Dedifferentiated amniotic fluid mesenchymal stem cell (primary cell): ENCODE measurements around the gene KLHL22.
A peak's percentile ranks its signal among the peaks of the same experiment; 100 is the strongest.
"Not testable (repeated sequence)": the region's sequence is repeated elsewhere in the genome, so short reads cannot be mapped to it uniquely, and the experiment has no call there.

Experiments
- DNase-seq: peaks from one replicate; pipeline ENCODE4 v3.0.0-alpha.2; 2016; ENCODE audit errors: extremely low spot score

The KLHL22 gene

GRCh38 chr22:20420157-20420842, 75.3 kb downstream of the KLHL22 start:
- no peak for DNase-seq

DNA sequence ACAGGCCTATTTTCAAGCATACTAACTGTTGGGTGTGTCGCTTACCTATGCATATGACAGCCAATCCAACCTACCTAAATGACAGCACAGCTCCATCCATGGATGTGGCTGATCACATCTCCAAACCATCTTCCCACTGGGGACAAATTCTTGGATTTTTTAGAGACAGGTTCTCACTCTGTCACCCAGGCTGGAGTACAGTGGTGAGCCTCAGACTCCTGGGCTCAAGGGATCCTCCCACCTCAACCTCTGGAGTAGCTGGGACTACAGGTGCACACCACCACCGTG, 76.0 kb downstream of the KLHL22 start:
- DNase-seq: no peak

DNA sequence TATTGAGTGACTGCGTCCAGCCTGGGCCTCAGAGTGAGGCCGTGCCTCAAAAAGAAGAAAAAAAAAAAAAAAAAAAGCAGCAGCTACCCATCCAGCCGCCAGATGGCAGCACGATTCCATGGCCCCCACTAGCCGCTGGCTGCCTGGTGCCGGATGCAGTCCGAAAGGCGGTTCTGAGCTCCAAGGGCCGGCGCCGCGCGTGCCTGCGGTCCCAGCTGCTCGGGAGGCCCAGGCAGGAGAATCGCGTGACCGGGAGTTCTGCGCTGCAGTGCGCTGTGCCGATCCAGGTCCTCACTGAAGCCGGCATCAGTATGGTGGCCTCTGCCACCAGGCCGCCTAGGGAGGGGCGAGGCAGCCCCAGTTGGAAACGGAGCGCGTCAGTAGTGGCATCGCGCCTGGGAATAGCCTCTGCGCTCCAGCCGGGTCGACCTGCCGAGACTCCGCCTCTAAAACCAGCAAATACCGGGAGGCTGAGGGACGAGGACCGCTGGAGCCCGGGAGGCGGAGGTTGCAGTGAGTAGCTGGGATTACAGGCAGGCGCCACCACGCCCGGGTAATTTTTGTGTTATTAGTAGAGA, 77.3 kb downstream of the KLHL22 start:
- peak; percentile 87 for DNase-seq

DNA sequence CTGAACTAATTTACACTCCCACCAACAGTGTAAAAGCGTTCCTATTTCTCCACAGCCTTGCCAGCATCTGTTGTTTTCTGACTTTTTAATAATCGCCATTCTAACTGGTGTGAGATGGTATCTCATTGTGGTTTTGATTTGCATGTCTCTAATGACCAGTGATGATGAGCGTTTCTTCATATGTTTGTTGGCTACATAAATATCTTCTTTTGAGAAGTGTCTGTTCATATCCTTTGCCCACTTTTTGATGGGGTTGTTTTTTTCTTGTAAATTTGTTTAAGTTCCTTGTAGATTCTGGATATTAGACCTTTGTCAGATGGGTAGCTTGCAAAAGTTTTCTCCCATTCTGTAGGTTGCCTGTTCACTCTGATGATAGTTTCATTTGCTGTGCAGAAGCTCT, 79.9 kb downstream of the KLHL22 start:
- not testable (repeated sequence) for DNase-seq

DNA sequence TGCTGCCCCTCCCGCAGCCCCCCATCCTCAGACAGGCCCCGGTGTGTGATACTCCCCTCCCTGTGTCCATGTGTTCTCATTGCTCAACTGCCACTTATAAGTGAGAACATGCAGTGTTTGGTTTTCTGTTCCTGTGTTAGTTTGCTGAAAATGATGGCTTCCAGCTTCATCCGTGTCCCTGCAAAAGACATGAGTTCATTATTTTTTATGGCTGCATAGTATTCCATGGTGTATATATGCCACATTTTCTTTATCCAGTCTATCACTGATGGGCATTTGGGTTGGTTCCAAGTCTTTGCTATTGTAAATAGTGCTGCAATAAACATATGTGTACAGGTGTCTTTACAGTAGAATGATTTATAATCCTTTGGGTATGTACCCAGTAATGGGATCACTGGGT, 80.4 kb downstream of the KLHL22 start:
- DNase-seq: not testable (repeated sequence)

DNA sequence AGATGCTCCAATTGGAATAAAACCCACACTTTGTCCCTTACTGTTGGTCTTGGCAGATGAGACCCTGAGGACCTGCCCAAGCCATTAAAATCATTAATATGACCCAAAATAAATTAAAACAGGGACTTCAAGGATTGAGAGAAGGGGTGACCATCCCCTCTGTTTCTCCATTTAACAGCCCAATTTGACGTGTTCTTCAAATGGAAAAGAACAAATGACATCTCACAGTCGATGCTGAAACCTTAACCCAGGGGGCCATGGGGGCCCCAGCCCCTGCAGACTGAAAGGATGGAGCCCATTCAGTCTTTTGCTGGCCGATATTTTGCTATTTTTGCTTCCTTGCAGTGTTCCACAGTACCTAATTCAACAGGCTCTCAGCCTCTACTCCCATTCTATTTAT, 81.1 kb downstream of the KLHL22 start:
- DNase-seq: no peak

DNA sequence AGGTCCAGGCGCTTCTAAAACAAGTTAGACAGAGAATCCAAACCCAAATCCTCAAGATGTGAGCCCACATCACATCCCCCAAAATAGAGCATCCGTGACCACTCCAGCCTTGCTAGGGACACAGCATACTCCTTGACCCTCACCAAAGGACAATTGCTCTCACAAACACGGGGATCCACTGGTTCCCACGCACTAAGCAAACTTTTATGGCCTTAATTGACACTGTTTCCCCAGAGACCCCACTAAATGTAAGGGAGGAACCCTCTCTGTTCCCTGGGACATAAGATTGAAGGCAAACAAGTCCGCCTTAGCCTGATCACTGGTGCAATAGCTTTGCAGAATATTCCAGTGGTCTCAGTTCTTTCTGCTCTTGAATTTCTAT, 81.5 kb downstream of the KLHL22 start:
- no peak for DNase-seq

GRCh38 chr22:20413217-20414058, 82.2 kb downstream of the KLHL22 start:
- no peak for DNase-seq

GRCh38 chr22:20412474-20413216, 83.0 kb downstream of the KLHL22 start:
- no peak for DNase-seq

GRCh38 chr22:20409385-20409784, 86.2 kb downstream of the KLHL22 start:
- DNase-seq: not testable (repeated sequence)

DNA sequence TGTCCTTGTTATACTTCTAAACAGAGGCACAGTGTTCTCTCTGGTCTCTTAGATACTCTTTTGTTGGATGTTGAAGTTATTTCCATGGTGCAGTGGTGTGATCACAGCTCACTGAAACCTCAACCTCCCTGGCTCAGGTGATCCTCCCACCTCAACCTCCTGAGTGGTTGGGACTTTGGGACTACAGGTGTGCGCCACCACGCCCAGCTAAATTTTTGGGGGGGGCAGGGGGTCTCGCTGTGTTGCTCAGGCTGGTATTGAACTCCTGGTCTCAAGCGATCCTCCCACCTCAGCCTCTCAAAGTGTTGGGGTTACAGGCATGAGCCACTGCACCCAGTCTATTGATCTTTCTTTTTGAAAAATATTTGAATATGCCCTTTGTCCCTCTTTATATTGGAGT, 86.7 kb downstream of the KLHL22 start:
- DNase-seq: no peak

DNA sequence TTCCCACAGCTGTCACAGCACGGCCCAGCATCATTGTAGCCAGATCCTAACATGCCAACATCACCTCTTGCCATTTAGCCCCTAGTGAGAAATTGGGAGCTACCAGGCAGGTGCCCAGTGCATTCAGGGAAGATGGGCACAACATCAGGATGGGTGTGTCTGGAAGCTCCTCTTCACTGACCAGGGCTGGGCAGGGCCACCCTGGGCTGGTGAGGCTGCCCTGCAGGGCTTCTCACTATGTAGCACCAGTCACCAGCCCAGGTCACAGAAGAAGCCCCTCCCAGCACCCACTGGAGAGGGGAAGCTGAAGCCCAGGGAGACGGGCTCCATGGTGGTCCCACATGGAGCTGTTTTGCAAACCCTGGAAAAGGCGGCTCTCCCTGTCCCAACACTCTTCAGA, 87.8 kb downstream of the KLHL22 start:
- DNase-seq: no peak

DNA sequence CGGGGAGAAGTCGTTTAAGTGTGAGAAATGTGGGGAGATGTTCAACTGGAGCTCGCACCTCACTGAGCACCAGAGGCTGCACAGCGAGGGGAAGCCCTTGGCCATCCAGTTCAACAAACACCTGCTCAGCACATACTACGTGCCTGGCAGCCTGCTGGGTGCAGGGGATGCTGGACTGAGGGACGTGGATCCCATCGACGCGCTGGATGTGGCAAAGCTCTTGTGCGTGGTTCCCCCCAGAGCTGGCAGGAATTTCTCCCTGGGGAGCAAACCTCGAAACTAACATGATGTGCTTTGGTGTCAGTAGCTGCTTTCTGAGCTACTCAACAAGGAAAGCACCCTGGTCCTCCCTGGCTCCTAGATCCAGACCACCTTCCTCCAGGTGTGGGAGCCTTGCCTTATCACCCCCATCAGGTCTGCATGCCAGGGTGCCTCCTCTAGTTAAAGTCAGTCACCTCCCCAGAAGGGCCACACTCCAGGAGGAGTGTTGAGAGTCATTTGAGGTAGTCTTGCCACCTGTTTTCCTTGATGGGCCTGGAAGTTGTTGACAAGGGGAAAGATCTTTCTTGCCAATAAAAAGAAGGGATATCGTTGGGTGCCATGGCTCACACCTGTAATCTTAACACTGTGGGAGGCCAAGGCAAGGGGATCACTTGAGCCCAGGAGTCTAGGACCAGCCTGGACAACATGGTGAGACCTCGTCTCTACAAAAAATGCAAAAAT, 88.7 kb downstream of the KLHL22 start:
- DNase-seq: no peak

DNA sequence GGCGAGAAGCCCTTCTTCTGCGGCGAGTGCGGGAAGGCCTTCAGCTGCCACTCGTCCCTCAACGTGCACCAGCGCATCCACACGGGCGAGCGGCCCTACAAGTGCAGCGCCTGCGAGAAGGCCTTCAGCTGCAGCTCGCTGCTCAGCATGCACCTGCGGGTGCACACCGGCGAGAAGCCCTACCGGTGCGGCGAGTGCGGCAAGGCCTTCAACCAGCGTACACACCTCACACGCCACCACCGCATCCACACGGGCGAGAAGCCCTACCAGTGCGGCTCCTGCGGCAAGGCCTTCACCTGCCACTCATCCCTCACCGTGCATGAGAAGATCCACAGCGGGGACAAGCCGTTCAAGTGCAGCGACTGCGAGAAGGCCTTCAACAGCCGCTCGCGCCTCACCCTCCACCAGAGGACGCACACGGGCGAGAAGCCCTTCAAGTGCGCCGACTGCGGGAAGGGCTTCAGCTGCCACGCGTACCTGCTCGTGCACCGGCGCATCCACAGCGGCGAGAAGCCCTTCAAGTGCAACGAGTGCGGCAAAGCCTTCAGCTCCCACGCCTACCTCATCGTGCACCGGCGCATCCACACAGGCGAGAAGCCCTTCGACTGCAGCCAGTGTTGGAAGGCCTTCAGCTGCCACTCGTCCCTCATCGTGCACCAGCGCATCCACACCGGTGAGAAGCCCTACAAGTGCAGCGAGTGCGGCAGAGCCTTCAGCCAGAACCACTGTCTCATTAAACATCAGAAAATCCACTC, 89.5 kb downstream of the KLHL22 start:
- DNase-seq: no peak

- DNase-seq: no peak
These were observed 90.2 kb downstream of the KLHL22 start for GRCh38 chr22:20405291-20405930.

DNA sequence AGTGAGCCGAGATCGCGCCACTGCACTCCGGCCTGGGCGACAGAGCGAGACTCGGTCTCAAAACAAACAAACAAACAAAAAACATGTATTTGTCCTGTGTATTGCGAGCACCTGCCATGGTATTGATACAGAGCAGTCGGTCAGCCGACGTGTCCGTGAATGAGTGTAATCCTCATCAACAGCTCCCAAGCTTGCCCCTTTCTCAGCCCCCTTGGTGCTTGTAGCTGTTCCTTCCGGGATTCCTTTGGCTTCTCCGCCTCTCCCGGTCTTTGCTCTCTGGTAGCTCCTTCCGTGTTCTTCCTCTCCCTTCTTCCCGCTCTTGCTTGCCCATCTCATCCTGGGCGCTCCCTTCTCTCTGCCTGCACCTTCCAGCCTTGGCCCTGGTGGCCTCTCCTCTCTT, 90.7 kb downstream of the KLHL22 start:
- no peak for DNase-seq

DNA sequence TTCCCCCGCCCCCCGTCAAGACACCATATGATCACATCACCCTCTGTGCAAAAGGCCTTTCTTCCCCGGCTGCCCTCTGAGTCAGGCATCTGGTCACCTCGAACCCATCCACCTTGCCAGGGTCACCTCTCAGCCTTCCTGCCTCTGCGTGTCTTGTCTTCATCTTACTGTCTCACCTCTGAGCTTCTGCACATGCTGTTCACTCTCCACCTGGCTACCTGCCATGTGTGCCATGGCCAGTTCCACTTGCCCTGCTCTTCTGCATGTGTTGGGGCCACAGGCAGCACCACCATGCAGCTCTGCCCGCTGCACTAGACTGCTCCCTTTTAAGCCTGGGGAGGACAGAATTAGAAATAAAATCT, 91.8 kb downstream of the KLHL22 start:
- DNase-seq: no peak

GRCh38 chr22:20402960-20403778, 92.4 kb downstream of the KLHL22 start:
- no peak for DNase-seq

DNA sequence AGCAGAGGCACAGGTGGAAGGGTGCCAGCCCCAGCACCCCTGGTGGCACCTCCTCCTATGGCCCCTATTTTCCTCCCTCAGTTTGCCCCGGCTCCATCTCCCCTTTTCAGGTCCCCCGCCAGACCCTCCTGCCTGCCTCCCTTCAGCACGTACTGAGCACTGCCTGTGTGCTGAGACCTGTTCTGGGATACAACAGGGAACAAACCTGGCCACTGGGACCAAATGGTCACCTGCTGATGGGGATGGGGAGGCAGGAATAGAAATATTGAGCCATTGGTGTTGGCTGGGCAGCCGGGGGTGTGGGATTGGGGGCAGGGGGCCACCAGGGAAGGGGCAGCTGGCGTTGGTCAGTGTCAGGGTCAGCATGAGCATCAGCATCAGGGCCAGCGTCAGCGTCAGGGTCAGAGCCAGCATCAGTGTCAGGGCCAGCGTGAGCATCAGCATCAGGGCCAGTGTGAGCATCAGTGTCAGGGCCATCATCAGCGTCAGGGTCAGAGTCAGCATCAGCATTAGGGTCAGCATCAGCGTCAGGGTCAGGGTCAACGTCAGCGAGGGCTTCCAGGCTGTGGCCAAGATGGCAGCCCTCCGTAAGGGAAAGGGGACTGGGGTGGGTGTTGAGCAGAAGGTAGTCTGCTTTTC, 94.1 kb downstream of the KLHL22 start:
- no peak for DNase-seq
